Activated CD4-positive, alpha-beta T cell treated with anti-CD3 and anti-CD28 coated beads, Interleukin-2, amount 50 U/mL, for 16 hours (primary cell): Measurements from ENCODE around the gene RALY.
A peak's percentile ranks its signal among the peaks of the same experiment; 100 is the strongest.
"Not testable (repeated sequence)": the region's sequence is repeated elsewhere in the genome, so short reads cannot be mapped to it uniquely, and the experiment has no call there.

ENCODE experiments used
- DNase-seq: peaks from one replicate; pipeline ENCODE4 v3.0.0-alpha.2; 2020

Gene RALY

GRCh38 chr20:34018166-34018565, 24.5 kb downstream of the RALY start:
- DNase-seq: no peak

- peak; percentile 35 for DNase-seq
Observed at GRCh38 chr20:34022151-34022838, 28.6 kb downstream of the RALY start.

- DNase-seq: no peak
Observed at GRCh38 chr20:34022839-34023234, 29.1 kb downstream of the RALY start.

GRCh38 chr20:34023937-34024722, 30.4 kb downstream of the RALY start:
- DNase-seq: no peak

- no peak for DNase-seq
Observed at GRCh38 chr20:34024723-34025351, 31.1 kb downstream of the RALY start.

- DNase-seq: not testable (repeated sequence)
Observed at GRCh38 chr20:34028013-34028412, 34.3 kb downstream of the RALY start.

GRCh38 chr20:34029415-34029814, 35.7 kb downstream of the RALY start:
- DNase-seq: no peak

GRCh38 chr20:34030456-34030855, 36.7 kb downstream of the RALY start:
- DNase-seq: no peak

GRCh38 chr20:34033903-34034302, 40.2 kb downstream of the RALY start:
- DNase-seq: no peak

- DNase-seq: peak; percentile 45
Observed at GRCh38 chr20:34037121-34037520, 43.4 kb downstream of the RALY start.

- DNase-seq: no peak
Observed at GRCh38 chr20:34037767-34038166, 44.1 kb downstream of the RALY start.

GRCh38 chr20:34040300-34040995, 46.7 kb downstream of the RALY start:
- no peak for DNase-seq

GRCh38 chr20:34041226-34041625, 47.5 kb downstream of the RALY start:
- no peak for DNase-seq

GRCh38 chr20:34042262-34042661, 48.6 kb downstream of the RALY start:
- DNase-seq: no peak

GRCh38 chr20:34043025-34043424, 49.3 kb downstream of the RALY start:
- DNase-seq: no peak

- DNase-seq: no peak
Observed at GRCh38 chr20:34045294-34045693, 51.6 kb downstream of the RALY start.

- no peak for DNase-seq
Observed at GRCh38 chr20:34045930-34046725, 52.4 kb downstream of the RALY start.

GRCh38 chr20:34047010-34047687, 53.4 kb downstream of the RALY start:
- no peak for DNase-seq

GRCh38 chr20:34047917-34048316, 54.2 kb downstream of the RALY start:
- DNase-seq: no peak

- DNase-seq: no peak
Observed at GRCh38 chr20:34049389-34049788, 55.7 kb downstream of the RALY start.

GRCh38 chr20:34049897-34050695, 56.4 kb downstream of the RALY start:
- no peak for DNase-seq
